DMS153 treated with DMSO at 0.1 percent for 48 hours (cell line): ENCODE results near the gene FCER1G.
"Not testable (repeated sequence)": the region's sequence is repeated elsewhere in the genome, so short reads cannot be mapped to it uniquely, and the experiment has no call there.

ENCODE experiments used
- DNase-seq: peaks from one replicate; lab custom pipeline; 2025; ENCODE audit not compliant: unreplicated experiment; lab: John Stamatoyannopoulos, UW

The FCER1G gene

DNA sequence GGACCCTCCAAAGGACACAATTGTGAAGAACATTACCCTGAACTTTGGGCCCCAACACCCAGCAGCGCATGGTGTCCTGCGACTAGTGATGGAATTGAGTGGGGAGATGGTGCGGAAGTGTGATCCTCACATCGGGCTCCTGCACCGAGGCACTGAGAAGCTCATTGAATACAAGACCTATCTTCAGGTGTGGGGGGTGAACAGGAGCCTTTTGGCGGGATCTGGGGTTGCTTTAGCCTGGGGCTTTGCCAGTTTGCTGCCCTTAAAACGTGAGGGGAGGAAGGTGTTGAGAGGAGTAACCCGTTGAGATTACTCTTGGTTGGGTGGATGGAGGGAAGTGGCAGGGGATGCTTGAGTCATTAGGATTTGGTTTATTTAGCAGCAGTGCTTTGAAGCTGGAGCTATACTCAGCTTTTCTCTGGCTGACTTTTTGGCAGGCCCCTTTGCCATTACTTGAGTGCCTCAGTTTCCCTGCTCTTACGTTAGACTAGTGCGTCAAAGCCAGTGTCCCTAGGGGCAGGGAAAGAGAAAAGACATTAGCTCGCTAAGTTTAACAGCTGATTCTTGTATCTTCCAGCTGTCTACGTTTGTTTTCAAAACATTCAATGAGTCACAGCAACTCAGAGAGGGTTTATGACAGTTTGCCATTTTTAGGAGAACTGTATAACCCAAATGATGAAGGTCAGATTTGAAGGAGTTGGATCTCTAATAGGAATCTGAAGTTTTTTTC, 8.5 kb upstream of the FCER1G start:
- DNase-seq, result no peak

DNA sequence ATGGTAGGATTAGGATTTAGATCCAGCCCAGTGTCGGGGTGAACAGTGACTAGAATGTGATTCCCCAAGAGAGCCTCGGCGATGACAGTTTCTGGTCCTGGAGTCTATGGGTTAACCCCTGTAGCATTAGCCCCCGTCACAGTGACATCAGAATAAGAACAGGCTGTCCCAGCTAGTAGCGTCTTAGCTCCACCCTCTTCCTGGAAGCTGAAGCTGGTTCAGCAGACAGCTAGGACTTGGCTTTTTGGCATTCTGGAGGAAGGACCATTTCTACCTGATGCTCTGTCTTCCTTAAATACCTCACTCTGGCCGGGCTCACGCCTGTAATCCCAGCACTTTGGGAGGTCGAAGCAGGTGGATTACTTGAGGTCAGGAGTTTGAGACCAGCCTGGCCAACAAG, 7.9 kb upstream of the FCER1G start:
- no peak for DNase-seq

DNA sequence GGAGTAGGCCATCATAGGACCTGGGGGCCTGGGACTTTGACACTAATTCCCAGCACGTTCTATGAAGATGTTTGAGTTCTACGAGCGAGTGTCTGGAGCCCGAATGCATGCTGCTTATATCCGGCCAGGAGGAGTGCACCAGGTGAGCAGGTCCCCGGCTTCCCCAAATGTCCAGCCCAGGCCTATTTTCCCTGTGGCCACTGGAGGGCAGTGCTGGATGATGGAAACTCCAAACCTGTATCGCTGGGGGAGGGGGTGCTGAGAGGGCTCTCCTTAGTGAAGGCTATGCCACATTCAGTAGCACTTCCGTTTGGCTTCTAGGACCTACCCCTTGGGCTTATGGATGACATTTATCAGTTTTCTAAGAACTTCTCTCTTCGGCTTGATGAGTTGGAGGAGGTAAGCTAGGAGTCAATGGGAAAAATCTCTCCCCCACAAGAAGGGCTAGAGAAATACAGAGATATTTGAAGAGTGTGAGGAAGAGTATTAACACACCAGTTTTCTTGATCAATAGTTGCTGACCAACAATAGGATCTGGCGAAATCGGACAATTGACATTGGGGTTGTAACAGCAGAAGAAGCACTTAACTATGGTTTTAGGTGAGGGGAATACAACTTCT, 5.2 kb upstream of the FCER1G start:
- peak; percentile 85 for DNase-seq

DNA sequence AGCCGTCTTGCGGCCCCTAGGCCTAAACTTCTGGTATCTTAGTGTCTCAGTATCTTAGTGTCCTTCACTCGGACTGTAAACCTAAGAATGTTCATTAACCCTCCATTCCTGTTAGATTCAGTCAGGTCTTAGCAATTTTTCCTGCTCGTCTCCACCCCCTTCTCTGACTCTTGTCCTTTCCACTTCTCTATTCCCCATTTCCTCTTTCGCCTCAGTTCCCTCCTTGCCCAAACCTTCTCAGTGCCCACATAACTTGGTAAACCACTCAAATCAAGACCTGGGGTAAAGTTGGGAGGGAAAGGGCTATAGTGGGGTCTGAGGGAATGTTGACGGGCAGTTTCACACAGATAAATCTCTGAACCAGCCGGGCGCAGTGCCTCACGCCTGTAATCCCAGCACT, 726 bp upstream of the FCER1G start:
- DNase-seq, result no peak

DNA sequence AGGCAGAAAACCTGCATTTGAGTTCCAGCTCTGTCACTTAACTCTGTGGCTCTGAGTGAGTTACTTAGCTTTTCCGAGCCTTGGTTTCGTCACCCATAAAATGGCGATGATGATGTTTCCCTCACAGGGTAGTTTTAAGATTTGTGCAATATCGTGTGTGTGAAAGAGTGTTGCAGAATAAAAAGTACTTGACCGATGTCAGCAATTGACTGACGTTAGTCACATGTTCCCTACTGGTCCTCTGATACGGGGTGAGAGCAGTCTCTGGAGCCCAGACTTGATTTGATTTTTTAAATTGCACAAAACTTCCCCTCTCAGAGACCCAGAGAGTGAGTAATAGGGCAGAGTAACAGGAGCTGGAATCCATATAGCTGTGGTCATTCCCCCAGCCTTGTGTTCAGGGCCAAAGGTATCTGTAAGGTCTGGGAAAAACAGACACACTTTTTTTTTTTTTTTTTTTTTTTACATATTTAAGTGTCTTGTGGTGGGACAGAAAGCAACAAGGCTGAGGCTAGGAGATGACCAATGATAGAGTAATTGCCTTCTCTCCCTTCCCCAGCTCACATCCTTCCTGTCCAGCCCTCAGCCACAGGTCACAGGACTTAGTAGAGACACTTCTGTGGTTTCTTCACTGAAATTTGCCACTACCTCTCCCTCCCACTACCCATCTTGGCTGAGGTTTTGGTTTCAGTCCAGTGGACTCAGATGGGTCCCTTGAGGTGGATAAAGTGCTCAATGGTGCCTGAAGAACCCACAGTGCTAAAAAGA, 2.0 kb downstream of the FCER1G start:
- no peak for DNase-seq

DNA sequence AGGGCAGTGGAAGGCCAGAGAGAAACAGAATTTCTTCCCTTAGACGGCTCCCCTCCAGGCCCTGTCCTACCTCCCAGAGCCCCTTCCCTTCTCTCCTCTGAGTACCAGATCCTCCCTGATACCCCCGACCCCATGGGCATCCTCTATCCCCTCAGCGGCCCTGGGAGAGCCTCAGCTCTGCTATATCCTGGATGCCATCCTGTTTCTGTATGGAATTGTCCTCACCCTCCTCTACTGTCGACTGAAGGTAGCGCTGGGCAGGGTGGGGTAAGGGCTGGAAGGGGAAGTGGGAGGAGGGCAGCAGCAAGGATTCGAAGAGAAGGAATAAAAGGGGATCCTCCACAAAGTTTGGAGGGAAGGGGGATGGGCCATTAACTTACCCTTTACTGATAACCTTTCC, 2.7 kb downstream of the FCER1G start:
- DNase-seq, result no peak

DNA sequence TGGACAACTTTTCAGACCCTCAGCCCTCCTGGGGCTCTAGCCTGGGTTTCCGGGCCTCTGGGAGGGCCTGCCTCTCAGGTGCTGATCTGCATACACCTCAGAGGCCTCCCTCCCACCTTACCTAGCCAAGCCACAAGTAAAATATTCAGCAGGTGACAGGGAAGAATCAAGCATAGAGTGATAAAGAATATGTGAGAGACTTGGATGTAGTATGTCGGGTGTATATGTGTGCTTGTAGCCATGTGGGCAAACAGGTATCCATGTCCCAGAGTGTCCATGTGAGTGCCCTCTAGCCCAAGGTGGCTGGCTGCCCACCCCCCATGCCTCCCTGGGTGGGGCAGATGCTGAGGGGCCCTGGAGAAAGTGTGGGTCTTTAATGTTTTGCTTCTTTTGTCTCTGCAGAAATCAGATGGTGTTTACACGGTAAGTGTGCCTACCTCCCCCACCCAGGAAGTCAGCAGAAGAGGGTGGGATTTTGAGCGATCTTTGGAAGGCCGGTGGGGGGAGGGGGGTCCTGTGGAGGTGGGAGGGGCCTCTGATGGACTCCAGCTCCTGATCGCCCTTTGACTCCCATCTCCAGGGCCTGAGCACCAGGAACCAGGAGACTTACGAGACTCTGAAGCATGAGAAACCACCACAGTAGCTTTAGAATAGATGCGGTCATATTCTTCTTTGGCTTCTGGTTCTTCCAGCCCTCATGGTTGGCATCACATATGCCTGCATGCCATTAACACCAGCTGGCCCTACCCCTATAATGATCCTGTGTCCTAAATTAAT, 3.4 kb downstream of the FCER1G start:
- no peak for DNase-seq

DNA sequence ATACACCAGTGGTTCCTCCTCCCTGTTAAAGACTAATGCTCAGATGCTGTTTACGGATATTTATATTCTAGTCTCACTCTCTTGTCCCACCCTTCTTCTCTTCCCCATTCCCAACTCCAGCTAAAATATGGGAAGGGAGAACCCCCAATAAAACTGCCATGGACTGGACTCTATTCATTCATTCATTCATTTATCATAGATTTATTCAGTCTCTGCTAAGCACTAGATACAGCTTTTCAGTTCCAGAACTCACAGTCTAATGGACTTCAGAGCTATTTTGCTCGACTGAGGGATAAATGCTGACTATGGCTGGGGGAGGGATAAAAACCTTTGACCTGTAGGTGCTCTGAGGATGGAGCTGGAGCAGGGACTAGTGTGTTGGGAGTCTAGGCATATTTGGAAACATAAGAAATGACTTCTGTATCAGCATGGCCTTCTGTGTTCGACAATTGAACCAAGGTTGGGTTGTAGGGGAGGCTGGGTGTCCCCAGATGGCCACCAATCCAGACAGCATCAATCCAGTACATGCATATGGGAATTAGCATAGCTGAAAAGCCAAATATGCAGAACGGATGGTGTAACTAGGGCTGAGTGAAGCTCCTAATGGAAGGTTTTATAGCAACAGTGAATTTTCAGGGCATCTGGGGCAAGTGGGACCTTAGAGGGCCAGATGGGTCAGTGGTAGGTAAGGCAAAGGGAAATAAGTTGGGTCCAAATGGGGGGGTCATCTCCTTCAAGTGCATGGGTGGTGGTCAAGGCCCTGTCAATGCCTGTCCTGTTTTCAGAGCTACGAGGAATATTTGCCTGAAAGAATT, 4.2 kb downstream of the FCER1G start:
- DNase-seq, result no peak

DNA sequence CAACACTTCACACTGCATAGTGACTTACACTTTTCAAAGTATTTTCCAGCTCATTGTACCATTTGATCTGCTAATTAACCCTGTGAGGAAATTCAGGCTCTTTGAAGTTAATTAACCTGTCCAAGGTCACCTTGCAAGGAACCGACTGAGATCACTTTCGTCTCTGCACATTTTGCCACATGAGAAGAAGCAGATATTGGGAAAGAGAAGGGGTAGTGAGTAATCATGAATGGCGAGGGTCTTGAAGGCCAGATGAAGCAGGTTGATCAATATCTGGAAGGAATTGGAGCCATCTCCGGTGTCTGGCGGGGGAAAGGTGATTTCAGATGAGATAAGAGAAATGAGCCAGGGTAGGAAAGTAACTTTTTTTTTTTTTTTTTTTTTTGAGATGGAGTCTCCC, 4.9 kb downstream of the FCER1G start:
- DNase-seq, result no peak

DNA sequence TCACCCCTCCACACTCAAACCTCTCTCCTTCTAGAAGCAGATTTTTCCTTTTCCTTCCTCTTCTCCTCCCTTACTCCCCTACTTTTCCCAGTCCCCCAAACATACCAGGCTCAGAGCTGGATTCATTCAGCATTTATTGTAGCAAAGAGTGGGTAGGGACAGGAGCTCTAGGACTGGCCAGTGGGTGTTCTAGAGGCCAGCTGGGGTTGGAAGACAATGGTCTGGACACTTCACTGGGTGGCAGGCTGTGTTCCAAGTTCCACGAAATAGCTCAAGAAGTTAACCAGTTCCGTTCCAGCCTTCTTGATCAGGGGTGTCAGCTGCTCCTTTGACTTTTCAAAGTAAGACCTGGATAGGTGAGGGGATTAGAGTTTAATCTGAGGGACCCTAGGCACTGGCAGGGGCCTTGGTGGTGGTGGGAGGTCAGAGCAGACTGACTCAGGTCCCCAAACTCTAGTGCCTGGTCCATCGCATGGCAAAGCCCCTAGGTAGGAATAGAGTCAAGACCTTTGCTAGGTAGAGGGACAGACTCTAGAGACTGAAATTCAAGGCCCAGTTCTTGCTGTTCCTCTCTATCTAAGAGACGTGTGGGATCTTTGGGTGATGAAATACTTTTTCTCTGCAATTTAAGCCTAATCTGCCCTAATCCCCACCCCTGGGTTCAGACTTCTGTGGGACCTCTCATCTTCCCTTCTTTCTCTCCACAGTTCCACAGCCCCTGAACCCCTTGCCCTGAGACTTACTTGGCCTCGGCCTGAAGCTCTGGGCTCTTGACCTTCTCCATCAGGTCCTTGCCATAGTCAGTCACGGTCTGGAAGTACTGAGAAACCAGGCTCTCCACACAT, 7.3 kb downstream of the FCER1G start:
- no peak for DNase-seq

DNA sequence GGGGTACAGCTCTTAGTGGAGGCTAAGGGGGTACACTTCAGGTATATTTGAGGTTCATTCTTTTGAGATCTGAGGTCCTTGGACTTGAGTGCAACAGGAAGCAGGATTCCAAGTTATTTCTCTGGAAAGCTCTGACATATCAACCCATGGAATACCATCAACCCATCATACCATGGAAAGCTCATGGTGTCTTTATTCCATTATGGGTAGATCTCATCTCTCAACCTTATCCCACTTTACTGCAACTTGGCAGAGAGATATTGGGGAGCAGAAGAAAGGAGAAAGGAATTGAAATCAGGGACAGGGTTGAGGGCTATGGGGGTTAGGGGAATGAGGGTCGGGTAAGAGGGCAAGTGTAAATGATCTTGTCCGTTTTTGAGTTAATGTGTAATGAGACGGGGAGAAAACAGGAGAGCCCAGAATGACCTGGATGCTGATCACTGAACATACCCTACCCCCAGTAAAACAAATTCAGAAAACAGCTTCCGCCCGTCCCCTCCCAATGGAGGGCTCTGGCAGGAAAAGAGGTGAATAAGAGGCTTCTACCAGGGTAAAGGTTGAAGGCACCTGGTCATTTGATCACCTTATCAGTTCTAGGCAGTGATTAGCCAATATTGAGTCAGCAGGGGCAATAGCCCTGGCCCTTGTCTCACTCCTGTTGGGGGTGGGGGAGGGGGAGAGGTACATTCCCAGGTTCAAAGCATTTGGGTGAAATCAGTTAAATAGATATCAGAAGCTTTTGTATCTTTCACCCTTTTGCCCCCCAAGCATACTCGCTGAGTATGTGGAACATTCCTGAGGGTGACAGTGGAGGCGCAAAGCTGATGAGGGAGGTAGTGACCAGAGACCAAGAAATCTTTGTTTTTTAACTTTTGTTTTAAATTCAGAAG, 9.0 kb downstream of the FCER1G start:
- DNase-seq, result no peak

DNA sequence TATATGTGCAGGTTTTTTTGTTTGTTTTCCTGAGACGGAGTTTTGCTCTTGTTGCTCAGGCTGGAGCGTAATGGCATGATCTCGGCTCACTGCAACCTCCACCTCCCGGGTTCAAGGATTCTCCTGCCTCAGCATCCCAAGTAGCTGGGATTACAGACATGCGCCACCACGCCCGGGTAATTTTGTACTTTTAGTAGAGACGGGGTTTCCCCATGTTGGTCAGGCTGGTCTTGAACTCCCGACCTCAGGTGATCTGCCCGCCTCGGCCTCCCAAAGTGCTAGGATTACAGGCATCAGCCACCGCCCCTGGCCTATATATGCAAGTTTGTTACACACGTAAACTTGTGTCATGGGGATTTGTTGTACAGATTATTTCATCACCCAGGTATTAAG, 9.6 kb downstream of the FCER1G start:
- not testable (repeated sequence) for DNase-seq

DNA sequence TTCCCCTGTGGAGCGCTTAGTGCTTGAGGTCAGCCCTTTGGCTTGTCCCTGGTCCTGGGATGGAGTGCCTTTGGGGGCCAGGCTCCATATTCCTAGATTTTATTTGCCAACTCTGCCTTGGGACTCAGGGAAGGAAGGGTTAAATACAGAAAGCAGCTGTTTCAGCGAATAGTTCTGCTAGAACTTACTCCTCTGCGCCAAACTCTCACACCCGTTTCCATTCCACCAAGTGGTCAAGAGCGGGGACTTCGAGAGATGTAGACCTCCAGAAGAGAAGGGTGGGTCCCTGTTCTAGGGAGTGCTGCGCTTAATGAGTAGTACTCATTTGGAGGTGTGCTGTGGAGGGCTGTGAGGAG, 10.1 kb downstream of the FCER1G start:
- no peak for DNase-seq

DNA sequence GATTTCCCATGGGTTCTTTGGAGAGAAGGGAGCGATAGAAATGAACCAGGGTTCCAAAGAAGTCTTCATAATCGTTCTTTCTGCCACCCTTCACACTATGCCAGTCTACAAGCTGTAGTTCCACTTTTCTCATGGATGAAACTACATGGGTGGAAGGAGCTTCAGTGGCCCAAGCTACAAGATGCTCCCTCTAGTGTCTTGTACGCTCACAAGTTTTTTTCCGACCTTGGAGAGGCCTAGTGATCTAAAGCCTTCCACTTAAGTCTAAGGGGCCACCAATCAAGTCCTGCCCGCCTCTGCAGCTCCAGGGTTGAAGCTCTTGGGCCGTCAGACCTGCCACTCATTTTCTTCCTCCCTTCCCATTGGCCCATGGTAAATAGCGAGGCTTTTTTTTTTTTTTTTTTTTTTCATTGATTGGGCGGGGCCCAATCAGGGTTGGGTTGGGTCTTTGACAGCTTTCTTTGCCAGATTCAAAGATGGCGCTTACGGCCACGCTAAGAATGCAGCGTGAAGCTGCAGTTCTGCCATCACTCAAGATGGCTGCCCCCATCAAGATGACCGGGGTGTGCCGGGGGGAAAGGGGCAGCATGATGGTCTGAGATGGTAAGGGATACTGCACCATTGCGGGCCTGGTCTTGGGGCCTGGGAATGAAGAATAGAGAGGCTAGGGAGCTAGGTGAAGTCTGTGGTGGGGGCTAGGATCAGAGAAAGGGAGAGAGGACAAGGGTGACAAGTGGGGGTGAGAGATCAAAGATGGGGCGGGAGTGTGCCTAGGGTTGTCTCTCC, 10.6 kb downstream of the FCER1G start, which contains the start of gene TOMM40L:
Gene TOMM40L (plus strand): TSS at position 527 of the 786 bp plus-strand sequence. CDS start 430 bp downstream, outside the sequence.
- peak; percentile 97 for DNase-seq

DNA sequence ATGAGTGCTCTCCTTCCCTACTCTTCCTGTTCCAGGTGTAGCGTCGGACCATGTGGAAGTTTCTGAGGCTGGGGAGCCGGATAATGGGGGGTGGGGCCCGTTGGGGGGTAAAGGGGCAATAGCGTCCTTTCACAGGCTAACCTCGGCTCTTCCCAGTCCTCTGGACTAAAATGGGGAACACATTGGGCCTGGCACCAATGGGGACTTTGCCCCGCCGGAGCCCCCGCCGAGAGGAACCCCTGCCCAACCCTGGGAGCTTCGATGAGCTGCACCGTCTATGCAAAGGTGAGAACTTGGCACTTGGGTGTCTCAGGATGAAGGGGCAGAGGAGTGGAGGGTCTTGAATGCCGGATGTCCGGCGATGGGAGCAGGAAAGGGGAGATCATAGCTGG, 11.2 kb downstream of the FCER1G start:
- DNase-seq, result no peak

DNA sequence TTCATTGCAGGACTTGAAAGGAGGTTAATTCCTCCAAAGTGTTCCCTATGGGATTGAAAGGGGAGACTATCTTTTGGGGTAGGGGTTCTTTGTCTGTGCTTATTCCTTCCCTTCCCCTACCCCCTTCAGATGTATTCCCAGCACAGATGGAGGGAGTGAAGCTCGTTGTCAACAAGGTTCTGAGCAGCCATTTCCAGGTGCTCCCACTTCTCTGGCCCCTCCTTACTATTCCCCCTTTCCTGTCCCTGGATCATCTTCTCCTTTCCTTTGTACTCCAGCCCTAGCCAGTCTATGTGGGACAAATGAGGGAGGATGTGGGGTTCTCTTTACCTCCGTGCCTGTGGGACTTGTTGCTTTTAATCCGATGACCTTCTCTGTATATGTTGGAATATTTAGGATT, 11.7 kb downstream of the FCER1G start:
- peak; percentile 44 for DNase-seq

DNA sequence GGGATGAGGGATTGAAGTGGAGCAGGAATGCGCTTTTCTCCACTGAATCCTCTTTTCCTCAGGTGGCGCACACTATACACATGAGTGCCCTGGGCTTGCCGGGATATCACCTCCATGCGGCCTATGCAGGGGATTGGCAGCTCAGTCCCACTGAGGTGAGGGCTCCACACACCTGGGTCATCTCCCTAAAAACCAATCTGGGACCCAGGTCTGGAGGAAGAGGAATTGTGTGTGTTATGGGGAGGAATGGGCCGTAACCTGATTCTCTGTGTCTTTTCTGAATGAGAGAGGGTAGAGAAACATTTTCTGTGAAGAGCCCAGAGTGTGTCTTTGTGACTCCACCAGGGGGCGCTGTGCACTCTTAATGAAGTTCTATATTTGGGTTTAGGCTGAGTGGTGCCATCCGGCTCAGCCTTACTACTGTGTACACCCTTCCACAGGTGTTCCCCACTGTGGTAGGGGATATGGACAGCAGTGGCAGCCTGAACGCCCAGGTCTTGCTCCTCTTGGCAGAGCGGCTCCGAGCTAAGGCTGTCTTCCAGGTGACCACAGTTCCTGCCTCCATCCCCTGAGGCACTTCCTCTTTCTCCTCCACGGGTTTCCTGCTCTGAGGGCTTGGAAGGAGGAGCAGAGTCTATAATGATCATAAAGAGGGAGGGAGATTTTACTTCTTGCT, 12.2 kb downstream of the FCER1G start:
- DNase-seq, result peak; percentile 93
